ENCODE data around the gene C6orf141. TPM values are rescaled to one million over a fixed set of nuclear protein-coding genes. Genes with fewer than 3 reads are reported as not detected.

Gene C6orf141
- total and polyA plus RNA-seq, 5 donors from 2014 or later = not detected

Other genes starting within 250 kb of the C6orf141 start
- gene MMUT, start 87.4 kb upstream of the C6orf141 start, total RNA-seq = 8.2 TPM
- gene MMUT, start 87.4 kb upstream of the C6orf141 start, polyA plus RNA-seq = 10 to 100 TPM; 11.7 to 17.0 (median 13.4) TPM
- gene CENPQ, start 87.3 kb upstream of the C6orf141 start, total RNA-seq = 1.3 TPM
- 1 to 10 TPM; 4.4 to 7.5 (median 4.9) TPM for gene CENPQ, start 87.3 kb upstream of the C6orf141 start, polyA plus RNA-seq
- gene GLYATL3, start 50.7 kb upstream of the C6orf141 start, total RNA-seq = not detected
- not detected for gene GLYATL3, start 50.7 kb upstream of the C6orf141 start, polyA plus RNA-seq
- not detected for gene RHAG, start 86.2 kb downstream of the C6orf141 start, total RNA-seq
- not detected for gene RHAG, start 86.2 kb downstream of the C6orf141 start, polyA plus RNA-seq
- not detected for gene CRISP2, start 162.9 kb downstream of the C6orf141 start, total RNA-seq
- not detected for gene CRISP2, start 162.9 kb downstream of the C6orf141 start, polyA plus RNA-seq
- not detected for gene CRISP3, start 193.7 kb downstream of the C6orf141 start, total RNA-seq
- not detected for gene CRISP3, start 193.7 kb downstream of the C6orf141 start, polyA plus RNA-seq
- not detected for gene PGK2, start 236.6 kb downstream of the C6orf141 start, total RNA-seq
- gene PGK2, start 236.6 kb downstream of the C6orf141 start, polyA plus RNA-seq = not detected